Aorta (tissue), 5 donors: Measurements from ENCODE around the gene GADL1. TPM values are rescaled to one million over a fixed set of nuclear protein-coding genes. Genes with fewer than 3 reads are reported as not detected.

Source experiments
- ATAC-seq: fragments of 200-7000 bp; cut with Tn5 transposase; one replicate; pipeline ENCODE4 v1.9.1; 2022; ENCODE audit warnings: moderate library complexity; ENCODE audit not compliant: low FRiP score
- DNase-seq, 2 donors: peaks; one replicate each; pipeline ENCODE4 v3.0.0-alpha.2; 2020
- H3K27ac ChIP-seq, 2 donors: one replicate each; pipeline ENCODE4 v1.5.1; 2013; ENCODE audit warnings: low read length in 2 of 2, mild to moderate bottlenecking in 2 of 2, moderate library complexity in 2 of 2, control low read depth in 1 of 2, inconsistent platforms in 1 of 2, low read depth in 1 of 2
- H3K27me3 ChIP-seq, 2 donors: one replicate each; pipeline ENCODE4 v1.6.1; 2013; ENCODE audit warnings: control low read depth in 1 of 2, low read length in 1 of 2, mild to moderate bottlenecking in 1 of 2, moderate library complexity in 1 of 2; ENCODE audit not compliant: insufficient read depth in 2 of 2, control insufficient read depth in 1 of 2
- H3K36me3 ChIP-seq, 2 donors: one replicate each; pipeline ENCODE4 v1.6.1; 2013; ENCODE audit warnings: control low read depth in 1 of 2, low read length in 1 of 2, mild to moderate bottlenecking in 1 of 2; ENCODE audit not compliant: insufficient read depth in 2 of 2, control insufficient read depth in 1 of 2
- H3K4me1 ChIP-seq, 2 donors: one replicate each; pipeline ENCODE4 v1.6.1; 2013; ENCODE audit warnings: low read length in 2 of 2, control low read depth in 1 of 2, mild to moderate bottlenecking in 1 of 2, moderate library complexity in 1 of 2; ENCODE audit not compliant: insufficient read depth in 2 of 2, control insufficient read depth in 1 of 2
- H3K4me3 ChIP-seq, 2 donors: one replicate each; pipeline ENCODE4 v1.5.1; 2013; ENCODE audit warnings: low read length in 2 of 2, control low read depth in 1 of 2, mild to moderate bottlenecking in 1 of 2
- H3K9me3 ChIP-seq: one replicate; pipeline ENCODE4 v1.6.1; 2013; ENCODE audit warnings: mild to moderate bottlenecking, low read length; ENCODE audit not compliant: control insufficient read depth
- WGBS, 2 donors: extraction: QIAGEN DNeasy Blood & Tissue Kit; methylation state at CpG; one replicate each; pipeline ENCODE4 v1.1.7; 2013; 5-methylcytosine and 5-hydroxymethylcytosine counted together
- intact Hi-C, 2 donors: fragments of 100-400 bp; cut with DNase I; formaldehyde crosslinking; loops; one replicate each; pipeline versions ENCODE4 v1.14.2 to v1.15.0; 2022
- polyA plus RNA-seq, 2 donors: library from polyadenylated mRNA; stranded (reverse); fragments of 200-250 nt; gene quantifications; one replicate each; pipeline ENCODE4 v1.2.3, GENCODE V29; 2013
- total RNA-seq, 2 donors: library from RNA; stranded (reverse); fragmentation: NEBNext Ultra II Directional; extraction: Animal tissue kit (Norgen Biotek cat#: 25700); gene quantifications; one replicate each; pipeline ENCODE4 v1.2.1, GENCODE V29; 2021
- donor health status: healthy with polysubstance abuse.
- donor health status: Bipolar disorder and iron deficiency.
- donor health status: DM: no; HTN: no; CAD: no.
- donor health status: DM: no; HTN: no; CAD: no.
- donor health status: DM: yes; HTN: yes; CAD: no.

Gene GADL1
- total and polyA plus RNA-seq, 4 donors = 0.10 to 2.3 (median 1.7) TPM

DNA sequence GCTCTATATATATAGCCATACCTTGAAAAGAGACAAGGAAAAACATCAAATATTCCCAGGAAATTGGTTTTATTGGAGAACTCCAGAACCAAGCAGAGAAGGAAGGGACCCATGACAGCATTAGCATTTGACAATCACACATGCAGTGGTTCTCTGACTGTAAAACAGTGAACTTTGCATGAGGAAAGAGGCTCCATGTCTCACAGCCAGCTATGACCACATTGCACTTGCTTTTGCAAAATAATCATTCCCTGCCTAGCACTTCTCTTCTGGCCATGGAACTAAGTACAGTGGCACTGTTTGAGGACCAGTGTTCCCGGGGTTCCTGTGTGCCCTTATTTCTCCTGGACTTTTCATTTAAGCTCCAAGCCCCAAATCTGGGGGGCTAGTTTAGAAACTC is 202.5 kb downstream of the GADL1 start:
- H3K27ac ChIP-seq = peak overlapping the region in 1 of 2 donors; percentile 30
- H3K4me1 ChIP-seq = peaks cover 11 to 17% of the 10 kb centered on the region in 2 donors

DNA sequence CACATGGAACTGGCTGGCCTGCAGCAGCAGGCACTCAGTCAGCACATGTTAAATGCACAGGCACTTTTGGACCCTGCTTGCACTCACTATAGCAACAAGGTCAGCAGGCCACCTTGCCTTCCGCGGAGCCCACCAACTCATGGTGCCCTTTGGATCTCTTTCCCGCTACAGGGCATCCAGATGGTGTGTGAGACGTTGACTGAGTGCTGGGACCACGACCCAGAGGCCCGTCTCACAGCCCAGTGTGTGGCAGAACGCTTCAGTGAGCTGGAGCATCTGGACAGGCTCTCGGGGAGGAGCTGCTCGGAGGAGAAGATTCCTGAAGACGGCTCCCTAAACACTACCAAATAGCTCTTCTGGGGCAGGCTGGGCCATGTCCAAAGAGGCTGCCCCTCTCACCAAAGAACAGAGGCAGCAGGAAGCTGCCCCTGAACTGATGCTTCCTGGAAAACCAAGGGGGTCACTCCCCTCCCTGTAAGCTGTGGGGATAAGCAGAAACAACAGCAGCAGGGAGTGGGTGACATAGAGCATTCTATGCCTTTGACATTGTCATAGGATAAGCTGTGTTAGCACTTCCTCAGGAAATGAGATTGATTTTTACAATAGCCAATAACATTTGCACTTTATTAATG is 203.1 kb downstream of the GADL1 start:
- Histone ChIP-seq H3K27ac (peak overlapping the region in 1 of 2 donors; percentile 15), H3K9me3 (no peaks in the 10 kb centered on the region), H3K27me3 (no peaks in the 10 kb centered on the region), H3K36me3 (peaks cover 2 to 8% of the 10 kb centered on the region in 2 donors), H3K4me1 (peaks cover 13 to 15% of the 10 kb centered on the region in 2 donors), H3K4me3 (no peak overlapping the region)
- ATAC-seq = no peak
- DNase-seq = no peak
- WGBS, 2 donors = 68 to 70% methylated on average over 10 of the region's 10 CpGs
- intact Hi-C loops = loop anchor here (5.0 to 10.0 kb wide), 5 partner anchors 174 to 647 kb away; no protein-coding TSS in a partner anchor

More for the DNA sequence above, 202.5 kb downstream of the GADL1 start:
- ATAC-seq (no peak), DNase-seq (no peak)
- H3K27me3 ChIP-seq = no peaks in the 10 kb centered on the region
- no peaks in the 10 kb centered on the region for H3K9me3 ChIP-seq
- peaks cover 2 to 8% of the 10 kb centered on the region in 2 donors for H3K36me3 ChIP-seq
- no peak overlapping the region for H3K4me3 ChIP-seq
- WGBS, 2 donors = 17 to 19% methylated on average over 1 of the region's 1 CpG
- intact Hi-C loops = loop anchor here (2.0 to 10.0 kb wide), 6 partner anchors 175 to 647 kb away; no protein-coding TSS in a partner anchor

- Histone ChIP-seq H3K4me1 (peaks cover 12 to 16% of the 10 kb centered on the region in 2 donors), H3K27me3 (no peaks in the 10 kb centered on the region), H3K36me3 (peaks cover 2 to 8% of the 10 kb centered on the region in 2 donors), H3K27ac (peak overlapping the region in 1 of 2 donors; percentile 74), H3K4me3 (no peak overlapping the region), H3K9me3 (no peaks in the 10 kb centered on the region)
- 74% methylated on average over 2 of the region's 2 CpGs for WGBS, 2 donors
- no peak for DNase-seq
- no peak for ATAC-seq
- intact Hi-C loops = loop anchor here (5.0 to 10.0 kb wide), 5 partner anchors 173 to 645 kb away; no protein-coding TSS in a partner anchor
These were observed 204.3 kb downstream of the GADL1 start for GRCh38 chr3:30690199-30690598.

DNA sequence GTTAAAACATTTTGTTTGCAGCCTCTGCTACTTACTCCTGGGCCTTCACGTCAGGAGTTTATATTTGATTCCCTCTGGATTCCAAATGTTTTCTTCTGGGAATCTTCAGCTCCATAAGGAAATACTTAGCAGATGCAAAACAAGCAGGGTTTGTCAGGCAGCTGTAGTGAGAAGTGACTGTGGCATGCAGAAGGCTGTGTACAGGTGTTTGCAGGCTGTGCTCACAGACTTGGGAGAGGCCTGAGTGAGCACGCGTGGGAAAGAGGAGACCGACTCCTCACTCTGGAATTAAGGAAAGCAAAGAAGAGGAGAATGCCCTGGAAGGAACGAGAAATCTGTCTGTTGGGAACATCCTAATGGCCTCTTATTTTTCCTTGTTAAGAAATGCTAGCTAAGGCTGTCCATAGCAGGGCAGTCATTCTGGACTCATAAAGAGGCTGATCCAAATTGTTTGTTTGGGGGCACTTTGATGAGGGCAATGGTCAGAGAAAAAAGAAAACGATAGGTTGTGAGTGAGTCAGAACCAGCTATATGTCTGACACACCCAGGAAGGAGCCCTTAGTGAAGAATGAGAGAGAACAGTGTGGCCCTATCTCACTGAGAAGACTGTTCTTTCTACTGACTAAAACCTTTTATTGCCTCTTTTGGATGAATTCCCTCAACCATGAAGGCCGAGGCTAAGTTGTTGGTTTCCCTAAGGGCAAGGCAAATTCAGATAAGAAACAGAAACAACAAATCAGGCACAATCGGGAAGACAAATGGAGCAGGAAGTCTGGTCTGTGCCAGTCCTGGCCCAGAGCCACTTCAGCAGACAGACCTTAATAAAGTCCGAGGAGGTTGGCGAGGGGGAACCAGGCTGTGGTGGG is 205.5 kb downstream of the GADL1 start:
- peaks cover 2 to 6% of the 10 kb centered on the region in 2 donors for H3K36me3 ChIP-seq
- intact Hi-C loops = no loop called here
- H3K9me3 ChIP-seq = no peaks in the 10 kb centered on the region
- peaks cover 13 to 19% of the 10 kb centered on the region in 2 donors for H3K4me1 ChIP-seq
- no peaks in the 10 kb centered on the region for H3K27me3 ChIP-seq
- DNase-seq (peak in 1 of 2 donors; percentile 58), ATAC-seq (peak; percentile 30)
- peak overlapping the region; percentile 73 to 90 for H3K27ac ChIP-seq
- WGBS, 2 donors = 22 to 27% methylated on average over 10 of the region's 10 CpGs
- no peak overlapping the region for H3K4me3 ChIP-seq

DNA sequence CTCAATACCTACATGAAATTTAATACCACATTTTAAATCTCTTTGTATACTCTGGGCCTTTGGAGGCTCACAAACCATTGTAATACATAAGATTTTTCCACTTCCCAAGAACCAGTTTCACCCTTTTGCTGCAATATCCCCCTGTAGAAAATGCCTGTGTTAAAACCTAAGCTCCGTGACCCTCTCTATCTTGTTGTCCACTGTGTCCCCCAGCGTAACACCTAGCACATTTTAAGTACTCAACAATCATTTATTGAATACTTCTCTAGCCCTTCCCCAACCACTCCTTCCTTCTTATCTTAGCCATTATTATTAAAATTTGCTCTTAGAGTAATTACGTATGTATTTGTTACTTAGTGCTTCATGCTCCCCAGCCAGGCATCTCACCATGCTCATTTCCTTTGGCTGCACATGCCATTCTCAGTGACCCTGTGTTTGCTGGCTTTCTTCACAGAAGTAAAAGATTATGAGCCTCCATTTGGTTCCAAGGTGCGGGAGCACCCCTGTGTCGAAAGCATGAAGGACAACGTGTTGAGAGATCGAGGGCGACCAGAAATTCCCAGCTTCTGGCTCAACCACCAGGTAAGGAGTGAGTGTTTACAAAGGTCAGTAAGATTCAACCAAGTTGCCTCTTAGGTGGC is 206.4 kb downstream of the GADL1 start:
- Histone ChIP-seq H3K27me3 (no peaks in the 10 kb centered on the region), H3K4me1 (peaks cover 13 to 19% of the 10 kb centered on the region in 2 donors), H3K27ac (peak overlapping the region; percentile 37 to 70), H3K9me3 (no peaks in the 10 kb centered on the region), H3K4me3 (no peak overlapping the region), H3K36me3 (peaks cover 2 to 8% of the 10 kb centered on the region in 2 donors)
- ATAC-seq (no peak), DNase-seq (no peak)
- 83 to 90% methylated on average over 8 of the region's 8 CpGs for WGBS, 2 donors
- intact Hi-C loops = no loop called here

DNA sequence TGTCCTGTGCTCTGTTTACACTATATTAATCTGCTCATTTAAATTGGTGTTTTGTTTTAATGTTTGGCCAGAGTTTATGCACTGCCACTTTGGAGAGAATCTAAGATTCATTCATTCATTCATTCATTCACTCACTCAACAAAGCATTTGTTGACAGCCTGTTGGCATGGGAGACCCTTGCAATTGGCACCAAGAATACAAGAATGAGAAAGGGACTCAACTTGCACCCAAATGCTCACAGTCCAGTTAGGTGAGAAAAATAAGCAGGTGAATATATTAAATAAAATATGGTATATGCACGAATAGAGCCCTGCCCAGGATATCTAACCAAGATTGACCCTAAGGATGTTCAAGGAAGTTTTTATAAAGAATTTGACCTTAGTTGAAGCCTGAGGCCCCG is 207.7 kb downstream of the GADL1 start:
- peaks cover 14 to 21% of the 10 kb centered on the region in 2 donors for H3K4me1 ChIP-seq
- WGBS, 2 donors = 46 to 91% methylated on average over 2 of the region's 2 CpGs
- H3K27ac ChIP-seq = no peak overlapping the region
- H3K27me3 ChIP-seq = no peaks in the 10 kb centered on the region
- intact Hi-C loops = no loop called here
- H3K36me3 ChIP-seq = peaks cover 0 to 8% of the 10 kb centered on the region in 2 donors
- H3K9me3 ChIP-seq = no peaks in the 10 kb centered on the region
- DNase-seq (no peak), ATAC-seq (no peak)
- no peak overlapping the region for H3K4me3 ChIP-seq

DNA sequence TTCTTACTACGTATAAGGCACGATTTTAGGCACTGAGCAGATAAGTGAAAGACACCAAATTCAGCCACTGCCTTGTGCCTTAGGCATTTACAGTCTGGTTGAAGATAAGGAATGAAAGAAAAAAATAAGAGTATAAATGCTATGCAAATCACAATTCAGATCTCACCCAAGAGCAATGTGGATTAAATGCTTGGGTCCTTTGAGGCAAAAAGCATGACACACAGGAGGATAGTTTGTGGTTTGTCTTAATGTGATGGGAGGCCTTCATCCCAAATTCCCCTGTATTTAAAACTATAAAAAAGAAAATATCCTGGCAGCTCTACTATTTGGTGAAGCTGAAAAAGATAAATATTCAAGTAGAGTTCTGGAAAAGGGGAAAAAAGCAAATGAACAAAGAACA is 208.3 kb downstream of the GADL1 start:
- peaks cover 14 to 24% of the 10 kb centered on the region in 2 donors for H3K4me1 ChIP-seq
- H3K36me3 ChIP-seq = peaks cover 0 to 7% of the 10 kb centered on the region in 2 donors
- no peaks in the 10 kb centered on the region for H3K27me3 ChIP-seq
- intact Hi-C loops = no loop called here
- ATAC-seq (no peak), DNase-seq (no peak)
- no peak overlapping the region for H3K4me3 ChIP-seq
- H3K27ac ChIP-seq = no peak overlapping the region
- 35 to 41% methylated on average over 2 of the region's 2 CpGs for WGBS, 2 donors
- H3K9me3 ChIP-seq = no peaks in the 10 kb centered on the region

DNA sequence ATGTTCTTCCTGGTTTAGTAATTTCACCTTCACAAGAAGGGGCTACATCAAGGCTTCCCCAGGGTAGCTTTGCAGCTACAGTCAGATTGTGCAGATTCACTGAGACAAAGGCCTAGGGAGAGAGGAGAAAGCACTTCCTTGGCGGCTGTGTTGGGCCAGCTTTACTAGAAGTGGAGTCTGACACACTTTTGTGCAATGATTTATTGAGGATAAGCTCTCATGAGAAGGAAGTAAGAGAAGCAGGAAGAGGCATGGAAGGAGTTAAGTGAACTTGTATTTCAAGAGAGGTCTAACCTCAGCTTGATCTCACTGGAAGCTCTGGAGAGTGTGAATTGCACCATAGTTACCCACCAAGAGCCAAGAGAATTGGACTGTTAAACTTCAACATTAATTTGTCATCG is 209.2 kb downstream of the GADL1 start:
- Histone ChIP-seq H3K4me3 (no peak overlapping the region), H3K36me3 (peaks cover 0 to 5% of the 10 kb centered on the region in 2 donors), H3K4me1 (peaks cover 12 to 24% of the 10 kb centered on the region in 2 donors), H3K9me3 (no peaks in the 10 kb centered on the region), H3K27ac (peak overlapping the region; percentile 36 to 45), H3K27me3 (no peaks in the 10 kb centered on the region)
- ATAC-seq = no peak
- intact Hi-C loops = no loop called here
- 90 to 96% methylated on average over 2 of the region's 2 CpGs for WGBS, 2 donors
- DNase-seq = no peak
